KBM-7 (cell line): ENCODE measurements around the gene HS6ST1.
"Not testable (repeated sequence)": the region's sequence is repeated elsewhere in the genome, so short reads cannot be mapped to it uniquely, and the experiment has no call there.

ENCODE experiments used
- DNase-seq: peaks from one replicate; pipeline ENCODE4 v3.0.0-alpha.2; 2015
- in situ Hi-C: fragments of 300-500 bp; cut with MboI; formaldehyde crosslinking; loops from 2 replicates; pipeline ENCODE4 v1.14.3; 2020; ENCODE audit warnings: low sequenced_read_pairs, low pct_unique_long_range_greater_than_20kb, mixed read lengths

HS6ST1 gene

GRCh38 chr2:128324008-128324896 is 5.6 kb upstream of the HS6ST1 start:
- in situ Hi-C loops, result no loop called here
- no peak for DNase-seq

GRCh38 chr2:128323555-128323931 is 4.9 kb upstream of the HS6ST1 start:
- DNase-seq, result no peak
- in situ Hi-C loops, result no loop called here

- in situ Hi-C loops, result no loop called here
- DNase-seq, result no peak
Observed at GRCh38 chr2:128322715-128323554, 4.3 kb upstream of the HS6ST1 start.

GRCh38 chr2:128321784-128322714 is 3.4 kb upstream of the HS6ST1 start:
- DNase-seq, result peak; percentile 90
- in situ Hi-C loops, result no loop called here

GRCh38 chr2:128320906-128321771 is 2.5 kb upstream of the HS6ST1 start:
- no peak for DNase-seq
- in situ Hi-C loops, result no loop called here

- in situ Hi-C loops, result no loop called here
- DNase-seq, result no peak
Observed at GRCh38 chr2:128320192-128320905, 1.7 kb upstream of the HS6ST1 start.

- DNase-seq, result no peak
- in situ Hi-C loops, result no loop called here
Observed at GRCh38 chr2:128319631-128320191, 1.0 kb upstream of the HS6ST1 start.

- in situ Hi-C loops, DNase-seq: not testable (repeated sequence)
Observed at GRCh38 chr2:128318245-128318644, 423 bp downstream of the HS6ST1 start.

- DNase-seq, in situ Hi-C loops: not testable (repeated sequence)
Observed at GRCh38 chr2:128317899-128318225, 806 bp downstream of the HS6ST1 start.

- in situ Hi-C loops, result no loop called here
- peak; percentile 52 for DNase-seq
Observed at GRCh38 chr2:128317181-128317898, 1.3 kb downstream of the HS6ST1 start.

GRCh38 chr2:128316777-128317180 is 1.9 kb downstream of the HS6ST1 start:
- in situ Hi-C loops, result no loop called here
- DNase-seq, result no peak

GRCh38 chr2:128315829-128316776 is 2.6 kb downstream of the HS6ST1 start:
- in situ Hi-C loops, result no loop called here
- peak; percentile 41 for DNase-seq

- no peak for DNase-seq
- in situ Hi-C loops, result no loop called here
Observed at GRCh38 chr2:128315122-128315828, 3.4 kb downstream of the HS6ST1 start.

GRCh38 chr2:128314348-128315121 is 4.1 kb downstream of the HS6ST1 start:
- in situ Hi-C loops, result no loop called here
- no peak for DNase-seq

- in situ Hi-C loops, result no loop called here
- DNase-seq, result no peak
Observed at GRCh38 chr2:128313931-128314347, 4.7 kb downstream of the HS6ST1 start.
